ENCODE results near the gene RSPO4. TPM values are rescaled to one million over a fixed set of nuclear protein-coding genes. Genes with fewer than 3 reads are reported as not detected.

The RSPO4 gene
- total RNA-seq, 2 experiments from 2014 or later, result 0.14 to 0.25 TPM

- intact Hi-C loops (cut with DNase I, micrococcal nuclease), result no loop called here
- TF ChIP-seq, protein P1, sequence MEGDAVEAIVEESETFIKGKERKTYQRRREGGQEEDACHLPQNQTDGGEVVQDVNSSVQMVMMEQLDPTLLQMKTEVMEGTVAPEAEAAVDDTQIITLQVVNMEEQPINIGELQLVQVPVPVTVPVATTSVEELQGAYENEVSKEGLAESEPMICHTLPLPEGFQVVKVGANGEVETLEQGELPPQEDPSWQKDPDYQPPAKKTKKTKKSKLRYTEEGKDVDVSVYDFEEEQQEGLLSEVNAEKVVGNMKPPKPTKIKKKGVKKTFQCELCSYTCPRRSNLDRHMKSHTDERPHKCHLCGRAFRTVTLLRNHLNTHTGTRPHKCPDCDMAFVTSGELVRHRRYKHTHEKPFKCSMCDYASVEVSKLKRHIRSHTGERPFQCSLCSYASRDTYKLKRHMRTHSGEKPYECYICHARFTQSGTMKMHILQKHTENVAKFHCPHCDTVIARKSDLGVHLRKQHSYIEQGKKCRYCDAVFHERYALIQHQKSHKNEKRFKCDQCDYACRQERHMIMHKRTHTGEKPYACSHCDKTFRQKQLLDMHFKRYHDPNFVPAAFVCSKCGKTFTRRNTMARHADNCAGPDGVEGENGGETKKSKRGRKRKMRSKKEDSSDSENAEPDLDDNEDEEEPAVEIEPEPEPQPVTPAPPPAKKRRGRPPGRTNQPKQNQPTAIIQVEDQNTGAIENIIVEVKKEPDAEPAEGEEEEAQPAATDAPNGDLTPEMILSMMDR (IDR thresholded peaks at IDR 0.05), result no peak
- Mint-ChIP-seq H3K36me3 (ENCODE audit: low read depth) (no peaks in the 10 kb centered on the region), H3K9me3 (no peaks in the 10 kb centered on the region), H3K27ac (no peak overlapping the region), H3K27me3 (peaks cover 19% of the 10 kb centered on the region), H3K4me3 (no peak overlapping the region), H3K4me1 (ENCODE audit: low read depth) (no peaks in the 10 kb centered on the region)
- DNase-seq (peak in 8 of 14 experiments; percentile 5 to 38 (median 19)), ATAC-seq (ENCODE audit: poor library complexity) (no peak)
- ChIA-PET POLR2A (interaction anchor here (0.6 kb wide), 1 partner anchor 94 kb away, joined by 4 read pairs; no protein-coding TSS in a partner anchor), CTCF (no interaction called here)
- Histone ChIP-seq H3K4me3 (ENCODE audit: low read length) (no peak overlapping the region), H3K27me3 (ENCODE audit: control insufficient read depth in 1 of 2, insufficient read depth in 2 of 2, low read length in 2 of 2) (no peaks in the 10 kb centered on the region), H3K36me3 (ENCODE audit: insufficient read depth, low read length) (no peaks in the 10 kb centered on the region), H3K27ac (ENCODE audit: low read depth in 1 of 2, low read length in 2 of 2) (no peak overlapping the region), H3K9me3 (ENCODE audit: control insufficient read depth in 1 of 2, insufficient read depth in 1 of 2, low read length in 2 of 2) (no peaks in the 10 kb centered on the region), H3K4me1 (ENCODE audit: insufficient read depth, low read length) (no peaks in the 10 kb centered on the region)
Measured at GRCh38 chr20:911882-912600, 90.1 kb downstream of the RSPO4 start.

DNA sequence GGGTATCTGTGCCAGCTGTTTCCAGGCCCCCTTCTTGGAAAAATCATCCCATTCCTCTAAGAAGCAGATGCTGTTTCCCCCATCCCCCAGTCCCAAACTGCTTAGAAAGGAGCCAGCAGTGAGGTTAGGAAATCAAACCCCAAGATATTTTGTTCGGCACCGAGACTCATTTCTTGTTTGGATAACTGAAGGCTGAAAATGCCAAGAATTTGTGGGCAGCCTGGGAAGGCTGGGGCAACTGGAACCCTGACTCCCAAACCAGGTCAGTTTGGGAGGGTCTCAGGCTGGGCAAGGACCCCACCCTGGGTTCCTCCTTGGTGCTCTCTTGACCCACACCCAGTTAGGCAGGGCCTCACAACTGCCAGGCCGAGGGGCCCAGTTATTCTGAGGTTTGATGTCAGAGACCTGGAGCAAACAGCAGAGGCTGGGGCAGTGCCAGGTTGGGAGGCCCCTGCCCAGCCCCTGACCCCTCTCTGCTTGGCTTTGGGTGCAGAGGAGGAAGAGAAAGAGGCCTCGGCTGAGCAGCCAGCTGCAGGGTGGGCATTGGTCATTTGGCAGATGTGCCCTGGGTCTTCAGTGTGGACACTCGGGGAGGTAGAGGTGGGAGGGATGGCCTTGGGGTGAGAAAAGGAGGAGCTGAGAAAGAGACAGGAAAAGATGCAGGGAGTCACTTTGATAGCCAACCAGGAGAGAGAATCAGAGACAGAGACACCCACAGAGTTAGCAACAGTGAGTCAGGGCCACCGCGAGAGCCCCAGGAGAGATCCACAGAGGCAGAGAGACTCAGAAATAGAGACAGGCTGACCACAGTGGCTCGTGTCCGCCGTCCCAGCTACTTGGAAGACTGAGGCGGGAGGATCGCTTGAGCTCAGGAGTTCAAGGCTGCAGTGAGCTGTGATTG lies 91.0 kb downstream of the RSPO4 start:
- no peak for DNase-seq
- Histone ChIP-seq H3K27me3 (ENCODE audit: control insufficient read depth in 1 of 2, insufficient read depth in 2 of 2, low read length in 2 of 2) (no peaks in the 10 kb centered on the region), H3K4me1 (ENCODE audit: insufficient read depth, low read length) (peaks cover 5% of the 10 kb centered on the region), H3K36me3 (ENCODE audit: insufficient read depth, low read length) (no peaks in the 10 kb centered on the region), H3K27ac (ENCODE audit: low read depth in 1 of 2, low read length in 2 of 2) (no peak overlapping the region), H3K4me3 (ENCODE audit: low read length) (no peak overlapping the region), H3K9me3 (ENCODE audit: control insufficient read depth in 1 of 2, insufficient read depth in 1 of 2, low read length in 2 of 2) (no peaks in the 10 kb centered on the region)
- Mint-ChIP-seq H3K27me3 (peaks cover 19% of the 10 kb centered on the region), H3K27ac (no peak overlapping the region), H3K9me3 (no peaks in the 10 kb centered on the region), H3K4me1 (ENCODE audit: low read depth) (no peaks in the 10 kb centered on the region), H3K36me3 (ENCODE audit: low read depth) (no peaks in the 10 kb centered on the region), H3K4me3 (no peak overlapping the region)
- ChIA-PET POLR2A (no interaction called here), CTCF (no interaction called here)
- intact Hi-C loops (cut with DNase I, micrococcal nuclease), result no loop called here
- no peak for ATAC-seq (ENCODE audit: poor library complexity)
- TF ChIP-seq, protein P1 (IDR thresholded peaks at IDR 0.05), result no peak

DNA sequence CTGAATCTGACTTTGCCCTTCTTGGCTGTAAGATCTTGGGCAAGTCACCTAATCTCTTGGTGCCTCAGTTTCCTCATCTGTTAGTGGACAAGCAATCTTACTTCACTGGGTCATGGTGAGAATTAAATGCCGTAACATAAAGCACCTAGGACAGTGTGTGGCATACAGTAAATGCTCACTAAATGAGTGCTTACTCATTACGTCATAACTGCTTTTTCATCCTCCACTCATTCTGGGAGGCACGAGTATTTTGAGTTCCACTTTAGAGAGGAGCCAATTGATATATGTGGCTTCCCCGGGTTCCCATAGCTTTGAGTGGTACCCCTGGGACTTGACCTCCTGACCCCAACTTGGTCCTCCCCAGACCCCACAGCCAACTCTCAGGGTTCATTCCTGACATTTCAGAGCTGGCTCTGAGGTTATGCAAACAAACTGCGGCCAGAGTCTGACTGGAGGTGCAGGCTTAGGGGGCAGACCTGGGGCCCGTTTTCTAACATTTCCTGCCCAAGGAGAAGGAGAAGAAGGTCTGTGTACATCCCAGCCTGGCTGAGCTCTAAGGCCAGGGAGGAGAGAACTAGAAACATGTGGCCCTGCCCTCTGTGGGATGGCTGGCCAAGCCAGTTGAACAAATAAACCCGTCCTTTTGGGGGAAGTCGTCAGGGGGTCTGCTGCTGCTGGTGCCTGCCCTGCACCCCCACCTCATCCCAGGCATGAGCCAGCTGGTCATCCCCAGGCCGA lies 91.8 kb downstream of the RSPO4 start:
- Mint-ChIP-seq H3K4me1 (ENCODE audit: low read depth) (no peaks in the 10 kb centered on the region), H3K4me3 (no peak overlapping the region), H3K36me3 (ENCODE audit: low read depth) (no peaks in the 10 kb centered on the region), H3K27ac (no peak overlapping the region), H3K27me3 (peaks cover 16% of the 10 kb centered on the region), H3K9me3 (no peaks in the 10 kb centered on the region)
- H3K36me3 ChIP-seq (ENCODE audit: insufficient read depth, low read length), result no peaks in the 10 kb centered on the region
- H3K27me3 ChIP-seq (ENCODE audit: control insufficient read depth in 1 of 2, insufficient read depth in 2 of 2, low read length in 2 of 2), result no peaks in the 10 kb centered on the region
- DNase-seq (no peak), ATAC-seq (ENCODE audit: poor library complexity) (no peak)
- no peak overlapping the region for H3K4me3 ChIP-seq (ENCODE audit: low read length)
- CTCF ChIA-PET, result no interaction called here
- peaks cover 6% of the 10 kb centered on the region for H3K4me1 ChIP-seq (ENCODE audit: insufficient read depth, low read length)
- intact Hi-C loops (cut with DNase I, micrococcal nuclease), result no loop called here
- TF ChIP-seq, protein P1 (IDR thresholded peaks at IDR 0.05), result no peak
- no peak overlapping the region for H3K27ac ChIP-seq (ENCODE audit: low read depth in 1 of 2, low read length in 2 of 2)
- no peaks in the 10 kb centered on the region for H3K9me3 ChIP-seq (ENCODE audit: control insufficient read depth in 1 of 2, insufficient read depth in 1 of 2, low read length in 2 of 2)
- POLR2A ChIA-PET, result no interaction called here
